Measurements from ENCODE around the gene BIN2.
"Not testable (repeated sequence)": the region's sequence is repeated elsewhere in the genome, so short reads cannot be mapped to it uniquely, and the experiment has no call there.

Gene BIN2

GRCh38 chr12:51259600-51259999 is 64.4 kb downstream of the BIN2 start:
- not testable (repeated sequence) for DNase-seq (ENCODE audit: low read depth in 2 of 2)

GRCh38 chr12:51254536-51254935 is 69.4 kb downstream of the BIN2 start:
- DNase-seq (ENCODE audit: low read depth in 2 of 2): no peak

- DNase-seq (ENCODE audit: low read depth in 2 of 2): no peak
Measured at GRCh38 chr12:51253276-51253675, 70.7 kb downstream of the BIN2 start.

- no peak for DNase-seq (ENCODE audit: low read depth in 2 of 2)
Measured at GRCh38 chr12:51247523-51248206, 76.3 kb downstream of the BIN2 start.

- DNase-seq (ENCODE audit: low read depth in 2 of 2): peak in 1 of 2 donors; percentile 23
Measured at GRCh38 chr12:51246254-51246853, 77.6 kb downstream of the BIN2 start.

- no peak for DNase-seq (ENCODE audit: low read depth in 2 of 2)
Measured at GRCh38 chr12:51245476-51246253, 78.3 kb downstream of the BIN2 start.

GRCh38 chr12:51244269-51244668 is 79.7 kb downstream of the BIN2 start:
- DNase-seq (ENCODE audit: low read depth in 2 of 2): no peak

- no peak for DNase-seq (ENCODE audit: low read depth in 2 of 2)
Measured at GRCh38 chr12:51242876-51243275, 81.1 kb downstream of the BIN2 start.

- DNase-seq (ENCODE audit: low read depth in 2 of 2): no peak
Measured at GRCh38 chr12:51242120-51242519, 81.9 kb downstream of the BIN2 start.

GRCh38 chr12:51240971-51241370 is 83.0 kb downstream of the BIN2 start:
- DNase-seq (ENCODE audit: low read depth in 2 of 2): no peak

- peak; percentile 85 for DNase-seq (ENCODE audit: low read depth in 2 of 2)
Measured at GRCh38 chr12:51238510-51239334, 85.3 kb downstream of the BIN2 start, which contains the start of gene DAZAP2. TSS of gene DAZAP2 (plus strand) at chr12:51238826. CDS start at chr12:51238908, 82 bp downstream.

- DNase-seq (ENCODE audit: low read depth in 2 of 2): no peak
Measured at GRCh38 chr12:51238037-51238509, 85.9 kb downstream of the BIN2 start.

GRCh38 chr12:51234530-51234929 is 89.4 kb downstream of the BIN2 start:
- DNase-seq (ENCODE audit: low read depth in 2 of 2): no peak

GRCh38 chr12:51232642-51233041 is 91.3 kb downstream of the BIN2 start:
- DNase-seq (ENCODE audit: low read depth in 2 of 2): no peak
